MV-4-11 (cell line): ENCODE results near the gene CNNM3.

Experiments
- DNase-seq: peaks from one replicate; lab custom pipeline; 2025; lab: John Stamatoyannopoulos, UW

CNNM3 gene

DNA sequence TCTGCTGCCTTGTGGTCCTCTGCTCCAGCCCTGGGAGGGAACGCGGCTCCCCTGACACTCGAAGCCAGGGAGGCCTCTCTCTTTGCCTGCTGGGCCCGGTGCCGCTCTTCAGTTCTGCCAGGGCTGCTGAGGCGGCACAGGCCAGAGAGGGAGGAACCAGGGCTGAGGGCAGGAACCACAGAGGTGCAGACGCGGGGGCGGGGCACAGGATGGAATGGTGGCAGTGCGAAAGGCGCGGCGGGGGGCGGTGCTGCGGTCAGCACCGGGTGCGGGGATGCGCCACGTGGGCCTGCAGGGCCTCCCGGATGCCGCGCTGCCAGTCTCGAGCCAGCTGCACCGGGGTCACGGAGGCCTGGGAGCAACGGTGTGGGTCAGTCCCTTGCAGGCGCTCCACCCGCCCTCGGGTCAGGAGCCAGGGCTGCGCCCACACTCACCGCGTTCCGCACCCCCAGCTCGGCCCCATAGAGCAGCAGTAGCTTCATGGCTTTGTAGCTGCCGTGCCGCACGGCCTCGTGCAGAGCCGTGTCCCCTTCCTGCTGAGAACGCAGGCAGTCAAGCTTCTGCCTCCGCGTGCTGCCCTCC is 23.3 kb downstream of the CNNM3 start:
- DNase-seq: no peak

DNA sequence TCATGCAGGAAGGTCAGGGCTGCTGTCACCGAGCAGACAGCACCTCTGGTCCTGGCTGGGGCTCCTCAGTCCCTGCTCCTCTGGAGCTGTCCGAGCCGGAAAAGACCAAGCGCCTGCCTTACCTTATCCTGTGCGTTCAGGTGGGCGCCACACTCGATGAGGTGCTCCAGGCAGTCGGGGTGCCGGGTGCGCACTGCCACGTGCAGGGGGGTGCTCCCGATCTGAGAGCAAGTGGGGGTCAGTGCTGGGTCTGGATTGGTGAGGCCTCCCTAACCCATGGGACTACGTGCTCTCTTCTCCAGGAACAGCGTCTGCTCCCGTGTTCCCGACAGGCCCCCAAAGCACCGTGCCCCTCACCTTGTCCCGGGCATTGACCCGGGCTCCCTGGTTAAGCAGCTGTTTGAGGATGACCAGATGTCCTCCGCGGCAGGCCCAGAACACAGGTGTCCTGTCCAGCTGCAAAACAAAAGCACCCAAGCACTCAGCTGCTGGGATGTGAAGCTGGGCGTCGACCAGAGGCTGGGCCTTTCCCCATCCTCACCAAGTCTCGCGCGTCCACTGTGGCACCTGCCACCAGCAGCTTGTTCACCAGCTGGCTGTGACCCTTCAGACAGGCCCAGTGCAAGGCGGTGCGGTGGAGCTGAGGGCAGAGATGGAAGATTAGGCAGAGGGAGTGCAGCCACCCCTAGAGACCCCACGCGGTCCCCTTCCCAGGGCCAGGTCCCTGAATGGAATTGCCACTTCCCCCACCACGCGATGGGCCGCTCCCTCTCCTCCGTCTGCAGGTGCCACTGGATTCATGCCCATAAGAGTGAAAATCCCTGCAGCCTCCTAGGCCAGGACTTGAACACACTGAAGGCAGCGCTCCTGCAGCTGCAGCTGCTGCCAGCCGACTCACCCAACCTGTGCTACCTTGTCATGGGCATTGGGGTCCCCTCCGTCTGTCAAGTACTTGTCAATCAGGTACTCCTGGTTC is 24.1 kb downstream of the CNNM3 start:
- DNase-seq: no peak

DNA sequence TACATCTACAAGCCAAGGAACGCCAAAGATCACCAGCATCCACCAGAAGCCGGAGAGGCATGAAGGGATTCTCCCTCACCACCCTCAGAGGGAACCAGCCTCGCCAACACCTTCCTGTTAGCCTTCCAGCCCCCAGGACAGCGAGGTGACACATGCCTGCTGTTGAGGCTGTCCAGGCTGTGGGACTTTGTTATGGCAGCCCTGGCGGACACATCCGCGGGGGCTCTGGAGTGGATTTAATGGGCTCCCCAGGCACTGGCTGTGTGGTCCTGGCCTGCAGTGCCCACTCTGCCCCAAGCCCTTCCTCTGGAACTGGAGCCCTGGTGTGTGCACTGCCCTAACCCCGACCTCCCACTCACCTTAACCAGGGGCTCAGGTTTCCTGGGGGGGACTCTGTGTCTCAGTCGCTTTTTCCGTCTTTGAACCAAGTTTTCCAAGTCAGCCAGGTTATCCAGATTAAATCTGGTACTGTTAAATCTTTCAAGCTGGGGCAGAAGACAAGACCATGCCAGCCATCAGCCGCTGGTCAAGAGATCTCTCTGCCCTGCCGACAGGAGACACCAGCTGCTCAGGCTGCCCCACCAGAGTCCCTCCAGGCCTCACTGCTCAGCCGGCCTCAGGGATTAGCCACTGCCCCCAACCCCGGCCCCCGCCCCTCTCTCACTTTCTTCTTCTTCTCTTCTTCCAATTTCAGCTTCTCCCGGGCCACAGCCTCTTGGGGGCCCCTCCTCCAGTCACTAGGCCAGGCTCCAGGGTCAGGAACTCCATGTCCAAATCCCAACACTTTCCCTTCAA is 25.8 kb downstream of the CNNM3 start:
- DNase-seq: no peak

DNA sequence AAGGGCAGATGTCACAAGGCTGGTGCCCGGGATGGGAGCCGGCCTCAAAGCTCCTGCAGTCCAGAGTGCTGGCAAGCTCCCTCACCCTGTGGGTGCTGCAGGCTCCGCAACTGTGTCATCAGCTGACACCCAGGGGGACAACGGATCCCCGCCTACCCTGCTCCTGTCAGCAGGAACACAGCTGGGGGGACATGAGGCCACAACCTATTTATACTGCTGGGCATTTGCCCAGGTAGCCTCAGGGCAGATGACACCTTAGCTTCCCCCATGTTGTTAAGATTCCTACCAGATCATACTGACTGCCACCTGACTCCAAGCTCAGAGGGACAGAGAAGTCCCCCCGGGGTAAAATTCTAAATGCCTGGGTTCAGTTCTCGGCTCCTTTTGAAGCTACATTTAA is 26.5 kb downstream of the CNNM3 start:
- DNase-seq: no peak

DNA sequence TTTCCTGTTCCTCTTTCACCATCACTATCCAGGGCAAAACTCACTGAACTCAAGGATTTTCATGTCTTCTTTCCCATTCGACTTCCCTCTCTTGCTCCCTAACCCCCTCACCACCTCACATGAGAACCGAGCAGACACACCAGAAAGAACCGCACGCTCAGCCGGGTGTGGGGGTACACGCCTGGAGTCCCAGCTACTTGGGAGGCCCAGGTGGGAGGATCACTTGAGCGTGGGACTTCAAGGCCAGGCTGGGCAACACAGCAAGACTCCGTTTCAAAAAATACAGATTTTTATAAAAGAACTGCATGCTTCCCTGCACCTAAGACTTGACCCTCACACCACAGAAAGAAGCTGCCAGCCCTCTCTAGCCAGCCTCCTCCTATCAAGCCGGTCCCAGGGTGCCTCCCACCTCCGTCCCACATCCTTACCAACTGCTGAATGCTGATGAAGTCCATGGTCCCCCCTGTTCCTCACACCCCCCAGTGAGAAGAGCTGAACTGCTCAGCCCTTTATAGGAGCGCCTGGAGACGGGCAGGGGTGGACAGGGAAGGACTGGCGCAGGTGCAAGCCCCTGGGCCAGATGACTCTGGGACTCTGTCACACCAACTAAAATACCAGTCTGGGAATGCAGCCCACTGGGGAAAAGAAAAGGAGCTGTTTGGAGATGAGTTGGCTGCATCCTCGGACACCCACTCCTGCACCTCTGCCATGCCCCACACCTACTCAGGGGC is 27.6 kb downstream of the CNNM3 start, which contains the start of gene ANKRD23:
Gene ANKRD23, minus strand, starts transcription at position 484 of the 731 bp plus-strand sequence. Its CDS starts 29 bp downstream, at position 455.
- DNase-seq: no peak

DNA sequence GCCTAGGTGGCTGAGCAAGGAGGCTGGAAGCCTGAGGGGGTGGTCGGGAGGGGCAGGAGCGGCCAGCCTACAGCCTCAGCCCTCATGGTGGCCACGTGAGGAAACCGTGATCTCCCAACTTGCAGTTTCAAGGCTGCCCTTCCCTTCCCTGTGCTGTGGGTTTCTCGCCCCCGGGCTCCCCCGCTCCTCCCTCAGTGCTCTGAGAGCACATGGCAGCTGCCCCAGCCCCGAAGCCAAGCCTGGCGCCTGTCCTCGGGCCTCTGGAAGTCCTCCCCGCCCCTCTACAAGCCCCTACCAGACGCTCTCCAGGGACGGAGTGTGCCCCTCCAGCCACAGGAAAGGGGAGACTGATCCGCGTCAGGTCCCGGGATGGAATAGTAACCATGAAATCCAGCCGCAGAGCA is 28.3 kb downstream of the CNNM3 start:
- DNase-seq: no peak

DNA sequence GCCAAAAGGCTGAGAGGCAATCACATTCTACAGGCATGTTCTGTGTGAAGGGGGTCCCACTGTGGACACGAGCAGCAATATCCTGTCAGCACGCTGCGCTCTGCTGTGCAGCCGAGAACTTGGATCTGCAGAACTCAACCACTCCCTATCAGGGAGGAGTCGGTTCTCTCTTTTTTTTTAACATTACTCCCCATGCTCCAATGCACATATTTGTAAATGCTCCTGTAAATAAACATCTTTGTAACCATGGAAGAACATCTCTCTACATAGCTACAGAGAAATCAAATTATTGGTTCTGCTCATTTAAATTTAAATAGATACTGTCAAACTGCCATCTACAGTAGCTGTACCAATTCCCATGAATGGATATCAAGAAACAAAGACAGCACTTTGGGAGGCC is 30.8 kb downstream of the CNNM3 start:
- no peak for DNase-seq

DNA sequence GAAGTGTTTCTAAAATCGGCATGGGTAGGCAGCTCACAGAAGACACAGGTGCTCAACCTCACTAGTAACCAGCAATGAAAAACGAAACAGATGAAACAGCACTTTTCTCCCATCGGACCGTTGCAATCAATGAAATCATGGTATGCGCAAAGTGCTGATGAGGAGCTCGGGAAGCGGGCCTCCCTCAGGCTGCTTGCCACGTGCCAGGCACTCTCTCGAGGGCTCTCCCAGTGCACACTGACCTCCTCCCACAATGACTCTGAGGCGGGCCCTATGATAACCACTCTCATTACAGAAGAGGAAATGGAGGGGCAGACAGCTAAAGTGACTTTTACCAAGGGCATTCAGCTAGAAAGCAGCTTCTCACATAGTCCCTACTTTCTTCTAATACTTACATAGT is 31.5 kb downstream of the CNNM3 start:
- peak; percentile 57 for DNase-seq

DNA sequence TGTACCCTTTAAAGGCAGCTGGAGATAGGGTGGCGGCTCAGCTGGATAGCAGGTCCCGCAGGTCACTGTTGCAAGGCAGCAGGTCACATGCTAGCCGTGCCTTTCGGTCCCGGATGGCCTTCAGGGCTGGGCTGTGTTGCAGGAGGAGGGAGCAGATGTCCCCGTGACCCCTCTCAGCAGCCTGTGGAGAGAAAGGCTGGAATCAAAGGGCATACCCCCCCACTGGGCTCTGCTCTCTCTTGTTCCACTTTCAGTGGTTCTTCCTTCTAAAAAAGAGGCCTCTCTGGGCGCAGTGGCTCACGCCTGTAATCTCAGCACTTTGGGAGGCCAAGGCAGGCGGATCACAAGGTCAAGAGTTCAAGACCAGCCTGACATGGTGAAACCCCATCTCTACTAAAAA is 32.2 kb downstream of the CNNM3 start:
- peak; percentile 72 for DNase-seq

DNA sequence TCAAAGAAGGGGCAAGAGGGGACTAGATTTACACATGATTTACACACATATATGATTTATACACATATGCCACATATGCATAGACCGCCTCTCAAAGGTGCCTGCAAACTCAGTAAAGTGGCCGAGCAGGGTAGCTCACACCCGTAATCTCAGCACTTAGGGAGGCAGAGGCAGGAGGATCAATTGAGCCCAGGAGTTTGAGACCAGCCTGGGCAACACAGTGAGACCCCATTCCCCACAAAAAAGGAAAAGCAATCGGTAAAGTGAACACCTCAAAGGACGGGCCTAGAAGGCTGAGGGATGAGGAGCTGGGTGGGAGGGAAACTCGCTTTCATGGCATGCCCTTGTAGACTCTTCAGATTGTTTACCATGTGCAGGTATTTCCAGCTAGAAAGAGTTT is 36.6 kb downstream of the CNNM3 start:
- no peak for DNase-seq

DNA sequence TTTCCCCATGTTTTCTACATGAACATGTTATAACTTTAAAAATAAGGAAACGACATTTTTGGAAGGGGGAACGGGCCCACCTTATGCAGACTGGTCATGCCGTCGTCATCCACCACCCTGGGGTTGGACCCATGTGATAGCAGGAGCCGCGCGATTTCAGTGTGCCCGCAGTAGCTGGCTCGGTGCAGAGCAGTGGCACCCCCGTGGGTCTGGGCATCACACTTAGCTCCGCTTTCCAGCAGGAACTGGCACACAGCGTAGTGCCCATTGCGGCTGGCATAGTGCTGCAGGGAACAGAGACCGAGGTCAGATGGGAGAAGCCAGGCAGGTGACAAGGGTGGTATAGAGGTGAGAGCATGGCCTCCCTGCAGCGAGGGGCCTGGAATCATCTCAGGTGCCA is 37.3 kb downstream of the CNNM3 start:
- DNase-seq: no peak

DNA sequence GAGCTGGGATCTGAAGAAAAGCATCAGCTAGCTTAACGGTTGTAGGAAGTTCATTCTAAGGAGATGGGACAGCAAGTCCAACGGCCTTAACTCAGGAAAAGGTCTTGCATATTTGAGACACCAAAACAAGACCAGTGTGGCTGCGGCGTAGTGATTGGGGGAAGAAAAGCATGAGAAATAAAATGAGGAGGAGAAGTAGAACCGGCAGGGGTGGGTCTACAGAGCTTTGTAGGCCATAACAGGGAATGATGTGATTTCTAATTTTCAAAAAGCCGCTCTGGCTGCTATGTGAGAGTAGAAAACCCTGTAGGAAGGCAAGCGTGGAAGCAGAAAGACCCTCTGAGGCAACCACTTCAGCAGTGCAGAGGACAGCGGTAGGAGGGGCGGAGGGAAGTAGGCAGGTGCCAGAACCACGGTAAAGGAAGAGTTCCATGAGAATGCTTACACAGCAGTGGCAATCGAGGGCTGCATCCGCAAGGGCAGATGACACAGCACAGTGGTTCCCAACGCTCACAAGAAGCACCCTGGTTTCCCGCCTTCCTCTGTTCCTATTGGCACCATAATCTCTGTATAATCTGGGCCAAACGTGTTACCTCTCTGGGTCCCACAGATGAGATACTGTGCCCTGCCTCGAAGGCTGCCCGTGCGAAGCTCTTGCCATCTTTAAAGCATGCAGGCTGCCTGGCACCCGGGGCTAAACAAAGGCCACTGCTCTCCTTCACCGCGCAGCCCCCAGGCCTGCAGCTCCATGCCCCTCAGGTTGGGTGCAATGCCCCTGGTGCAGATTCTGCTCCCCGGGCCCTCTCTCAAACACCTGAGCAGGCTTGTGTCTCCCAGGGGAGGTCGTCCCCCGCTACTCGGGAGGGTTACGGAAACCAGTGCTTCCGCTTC is 41.0 kb downstream of the CNNM3 start:
- DNase-seq: peak; percentile 34

DNA sequence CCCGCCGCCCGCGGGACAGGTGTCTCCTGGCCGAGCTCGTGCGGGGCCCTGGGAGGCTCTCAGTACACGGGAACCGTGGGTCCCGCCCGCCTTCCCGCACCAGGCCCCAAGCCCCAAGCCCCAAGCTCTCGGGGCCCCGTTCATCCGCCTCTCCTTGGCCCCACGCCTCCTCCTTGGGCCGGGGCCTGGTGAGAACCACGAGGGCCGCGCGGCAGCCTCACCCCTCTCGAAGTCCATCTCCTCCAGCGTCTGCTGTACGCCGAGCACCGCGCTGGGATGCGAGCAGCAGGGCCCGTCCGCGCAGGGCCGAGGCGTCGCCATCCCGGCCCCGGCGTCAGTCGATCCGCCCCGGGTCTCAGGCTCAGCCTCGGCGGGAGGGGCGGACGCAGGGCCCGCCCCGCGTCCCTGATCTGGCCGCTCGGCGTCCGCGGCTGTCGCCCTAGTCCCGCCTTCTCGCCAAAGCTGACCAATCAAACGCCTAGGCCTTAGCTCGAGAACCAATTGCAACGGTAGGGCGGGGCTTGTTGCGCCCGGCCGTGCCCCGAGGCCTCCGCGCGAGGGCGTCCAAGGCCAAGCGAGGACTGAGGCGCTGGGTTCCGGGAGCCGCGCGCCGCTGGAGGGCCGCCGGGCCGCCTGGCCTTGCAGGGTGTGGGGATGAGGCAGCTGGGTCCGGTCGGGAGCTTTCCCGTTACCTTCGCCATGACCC is 41.8 kb downstream of the CNNM3 start, which contains the start of gene ANKRD39:
Gene ANKRD39, minus strand, starts transcription at position 350 of the 706 bp plus-strand sequence. Its CDS starts 29 bp downstream, at position 321.
- peak; percentile 97 for DNase-seq

DNA sequence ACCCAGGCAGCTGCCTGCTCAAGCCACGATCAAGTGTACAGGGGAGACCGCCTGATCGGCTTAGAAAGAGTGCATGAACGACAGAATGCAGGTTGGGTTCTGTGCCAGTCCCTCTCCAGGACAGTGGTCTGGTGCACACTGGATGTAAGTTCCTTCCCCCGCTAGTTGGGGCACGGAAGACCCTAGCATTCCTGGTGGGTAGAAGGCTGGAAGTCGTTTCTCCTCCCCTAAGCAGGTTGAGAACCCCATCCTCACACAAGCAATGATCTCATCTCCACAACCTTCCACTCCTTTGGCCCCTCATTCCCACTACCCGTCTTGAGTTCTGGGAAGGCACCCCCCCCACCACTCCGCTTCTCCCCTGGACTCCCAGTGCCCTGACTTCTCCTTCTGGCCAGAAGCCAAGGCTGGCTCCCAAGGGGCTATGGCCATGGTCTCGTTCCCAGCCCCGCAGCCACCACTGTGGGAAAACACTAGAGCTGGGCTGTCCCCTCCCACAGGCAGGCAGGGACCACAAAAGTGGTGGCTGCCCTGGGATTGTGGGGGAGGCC is 43.1 kb downstream of the CNNM3 start:
- no peak for DNase-seq

DNA sequence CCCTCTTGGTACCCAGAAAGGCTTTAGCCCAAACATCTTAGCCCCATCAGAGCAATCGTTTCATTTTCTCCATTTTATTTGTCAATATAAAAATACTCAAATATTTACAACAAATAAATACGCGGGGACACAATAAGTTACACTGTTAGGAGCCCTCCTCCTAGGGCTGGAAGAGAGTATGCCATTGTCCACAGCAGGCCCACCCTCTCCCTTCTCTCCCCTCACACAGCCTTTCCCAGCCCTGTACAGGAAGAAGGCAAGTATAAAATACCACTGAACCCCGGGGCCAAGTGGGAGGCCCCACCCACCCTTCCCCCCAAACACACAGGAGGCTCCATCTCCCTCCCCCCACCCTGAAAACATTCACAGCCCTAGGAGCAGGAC is 43.6 kb downstream of the CNNM3 start:
- DNase-seq: no peak

DNA sequence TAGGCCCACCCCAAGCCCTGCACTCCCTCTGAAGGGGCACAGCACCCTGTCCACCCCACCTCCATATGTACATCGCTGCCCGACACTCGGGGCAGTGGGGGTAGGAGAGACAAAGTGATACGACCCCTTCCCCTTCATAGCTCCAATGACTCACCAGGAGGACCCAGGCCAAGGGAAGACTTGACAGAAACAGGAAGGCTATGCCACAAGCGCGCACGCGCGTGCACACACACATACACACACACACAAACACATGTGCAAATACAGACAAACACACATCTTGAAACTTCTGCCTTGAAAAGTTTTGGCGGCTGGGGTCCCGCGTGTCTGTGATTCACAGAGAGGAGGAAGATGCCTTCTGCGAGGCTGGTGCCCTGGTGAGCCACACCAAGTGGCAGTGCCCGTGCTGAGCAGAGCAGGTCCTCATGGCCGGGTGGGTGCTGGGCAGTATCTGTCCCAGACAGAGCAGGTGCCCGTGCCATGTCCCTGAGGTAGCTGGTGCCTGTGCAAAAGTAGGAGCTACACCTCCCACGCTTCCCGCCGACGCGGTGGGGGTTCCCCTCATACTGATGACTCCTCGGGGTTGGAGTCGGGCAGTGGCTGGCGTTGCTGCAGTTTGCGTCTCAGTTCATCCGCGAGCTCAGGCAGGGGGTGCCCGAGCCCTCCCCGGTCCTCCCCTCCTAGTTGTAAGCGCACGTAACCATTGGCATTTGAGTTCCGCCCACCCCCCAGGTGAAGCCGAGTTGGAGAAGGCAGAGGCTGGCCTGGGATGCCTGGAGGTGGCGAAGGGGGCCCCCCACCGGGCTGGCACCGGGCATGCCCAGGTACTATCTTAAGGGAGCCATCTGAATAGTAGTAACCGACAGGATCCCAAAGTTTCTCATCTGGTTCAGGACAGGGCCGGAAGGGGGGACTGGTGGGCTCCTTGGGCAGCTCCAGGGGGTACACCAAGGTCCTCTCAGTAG is 44.3 kb downstream of the CNNM3 start:
- DNase-seq: peak; percentile 60

DNA sequence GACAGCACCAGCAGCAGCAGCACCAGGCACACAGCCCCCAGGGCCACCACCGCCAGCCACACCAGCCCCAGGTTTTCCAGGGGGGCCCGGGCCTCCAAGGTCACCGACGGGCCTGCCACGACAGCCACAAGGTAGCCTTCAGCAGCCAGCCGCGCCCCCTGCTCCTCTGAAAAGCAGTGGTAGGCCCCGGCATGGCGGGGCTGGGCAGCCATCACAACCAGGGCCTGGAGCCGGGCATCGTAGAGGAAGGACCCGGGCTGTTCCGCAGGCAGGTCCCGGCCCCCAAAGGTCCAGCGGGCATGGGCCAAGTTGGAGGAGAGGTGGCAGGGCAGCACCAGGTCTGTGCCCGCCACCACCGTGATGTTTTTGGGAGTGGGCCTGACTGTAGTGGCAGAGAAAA is 45.0 kb downstream of the CNNM3 start:
- no peak for DNase-seq

DNA sequence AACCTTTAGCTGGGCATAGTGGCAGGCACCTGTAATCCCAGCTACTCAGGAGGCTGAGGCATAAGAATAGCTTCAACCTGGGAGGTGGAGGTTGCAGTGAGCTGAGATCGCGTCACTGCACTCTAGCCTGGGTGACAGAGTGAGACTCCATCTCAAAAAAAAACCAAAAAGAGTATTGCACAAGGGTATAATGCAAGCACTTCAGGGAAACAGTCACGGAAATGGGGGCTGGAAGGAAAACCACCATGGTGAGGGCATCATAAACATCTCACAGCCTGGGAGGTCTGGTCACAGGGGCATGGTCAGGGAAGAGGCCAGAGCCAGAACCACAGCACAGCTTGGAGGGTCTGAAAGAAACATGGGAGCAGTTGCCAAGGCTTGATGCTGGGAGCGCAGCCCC is 47.0 kb downstream of the CNNM3 start:
- peak; percentile 75 for DNase-seq
